GM12873 (cell line): ENCODE measurements around the gene CS.

Experiments
- TF ChIP-seq, protein P1 (sequence below): IDR thresholded peaks from 2 replicates; pipeline ENCODE4 v1.5.1; 2012; ENCODE audit warnings: low read depth, mild to moderate bottlenecking, moderate library complexity, low read length, control low read depth; ENCODE audit not compliant: insufficient read depth; ENCODE audit errors: missing control alignments

Gene CS

DNA sequence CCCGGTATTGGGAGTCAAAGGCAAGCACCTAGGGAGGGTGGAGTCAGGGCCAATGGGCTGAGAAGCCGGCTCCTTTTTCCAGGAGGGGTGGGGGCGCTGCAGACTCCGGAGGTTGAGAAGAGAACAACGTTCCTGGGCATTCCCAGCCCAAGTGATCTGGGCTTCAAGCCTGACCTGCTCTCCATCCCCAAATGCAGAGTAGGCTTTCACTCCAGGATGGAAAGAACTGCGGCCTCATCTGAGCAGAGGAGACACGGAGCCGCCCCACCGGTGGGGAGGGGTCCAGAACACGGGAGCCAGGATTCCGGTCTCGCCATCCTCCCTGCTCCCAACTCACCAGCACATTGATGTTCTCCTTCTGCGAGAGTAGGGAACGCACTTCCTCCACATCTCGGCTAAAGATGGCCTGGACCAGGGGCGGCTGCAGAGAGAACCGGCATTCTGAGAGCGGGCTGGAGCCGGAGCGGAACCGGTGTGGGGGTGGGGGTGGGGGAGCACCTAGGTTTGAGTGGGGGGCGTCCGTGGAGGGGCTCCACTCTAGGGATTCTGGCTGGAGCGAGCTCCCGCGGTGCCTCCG is 42.6 kb downstream of the CS start:
- TF ChIP-seq, protein P1, sequence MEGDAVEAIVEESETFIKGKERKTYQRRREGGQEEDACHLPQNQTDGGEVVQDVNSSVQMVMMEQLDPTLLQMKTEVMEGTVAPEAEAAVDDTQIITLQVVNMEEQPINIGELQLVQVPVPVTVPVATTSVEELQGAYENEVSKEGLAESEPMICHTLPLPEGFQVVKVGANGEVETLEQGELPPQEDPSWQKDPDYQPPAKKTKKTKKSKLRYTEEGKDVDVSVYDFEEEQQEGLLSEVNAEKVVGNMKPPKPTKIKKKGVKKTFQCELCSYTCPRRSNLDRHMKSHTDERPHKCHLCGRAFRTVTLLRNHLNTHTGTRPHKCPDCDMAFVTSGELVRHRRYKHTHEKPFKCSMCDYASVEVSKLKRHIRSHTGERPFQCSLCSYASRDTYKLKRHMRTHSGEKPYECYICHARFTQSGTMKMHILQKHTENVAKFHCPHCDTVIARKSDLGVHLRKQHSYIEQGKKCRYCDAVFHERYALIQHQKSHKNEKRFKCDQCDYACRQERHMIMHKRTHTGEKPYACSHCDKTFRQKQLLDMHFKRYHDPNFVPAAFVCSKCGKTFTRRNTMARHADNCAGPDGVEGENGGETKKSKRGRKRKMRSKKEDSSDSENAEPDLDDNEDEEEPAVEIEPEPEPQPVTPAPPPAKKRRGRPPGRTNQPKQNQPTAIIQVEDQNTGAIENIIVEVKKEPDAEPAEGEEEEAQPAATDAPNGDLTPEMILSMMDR, result peak; percentile 14

DNA sequence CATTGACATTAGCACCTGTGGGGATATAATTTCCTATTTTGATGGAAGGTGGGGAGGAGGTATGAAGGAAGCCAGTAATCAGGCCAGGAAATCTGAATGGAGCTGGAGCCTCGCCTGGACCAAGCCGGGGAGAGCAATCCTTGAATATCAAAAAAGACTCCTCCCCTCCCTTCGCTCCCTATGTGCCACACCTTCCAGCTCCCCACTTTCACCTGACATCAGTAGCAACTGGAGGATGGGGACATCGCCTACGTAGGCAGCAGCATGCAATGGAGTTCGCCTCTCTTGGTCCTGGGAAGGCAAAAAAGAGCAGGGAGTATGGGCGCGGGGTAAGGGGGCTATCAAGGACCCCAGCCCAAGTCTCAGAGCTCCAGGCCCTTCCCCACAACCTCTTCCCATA is 43.1 kb downstream of the CS start:
- TF ChIP-seq, protein P1, result no peak

DNA sequence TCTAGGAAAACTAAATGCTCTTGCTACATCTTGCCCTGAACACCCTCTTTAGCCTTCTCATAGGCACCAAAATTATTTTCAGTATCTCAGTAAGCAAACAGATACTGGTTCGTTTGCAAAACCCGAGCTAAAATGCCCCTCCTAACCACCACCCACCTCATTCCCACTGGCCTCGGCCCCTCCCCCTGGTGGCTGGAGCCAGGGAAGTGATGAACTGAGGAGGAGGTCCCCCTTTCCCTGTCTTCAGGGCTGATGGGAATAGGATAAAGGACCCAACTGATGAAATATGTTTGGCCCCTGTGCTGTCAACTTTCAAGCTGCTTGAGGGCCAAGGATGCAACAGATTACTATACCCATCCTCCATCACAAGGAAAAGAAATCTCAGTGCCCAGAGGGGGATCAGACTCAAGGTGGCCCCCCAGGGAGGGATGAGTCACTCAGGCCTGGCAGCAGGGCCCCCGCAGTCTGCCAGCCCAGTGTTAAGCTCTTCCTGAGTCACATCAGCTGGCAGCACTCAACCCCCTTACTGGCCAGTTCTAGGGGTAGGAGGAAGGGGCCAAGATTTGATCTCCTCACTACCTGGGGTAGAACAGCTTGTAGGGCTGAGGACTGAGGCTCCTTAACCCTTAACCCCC is 43.7 kb downstream of the CS start:
- TF ChIP-seq, protein P1, result peak; percentile 8

DNA sequence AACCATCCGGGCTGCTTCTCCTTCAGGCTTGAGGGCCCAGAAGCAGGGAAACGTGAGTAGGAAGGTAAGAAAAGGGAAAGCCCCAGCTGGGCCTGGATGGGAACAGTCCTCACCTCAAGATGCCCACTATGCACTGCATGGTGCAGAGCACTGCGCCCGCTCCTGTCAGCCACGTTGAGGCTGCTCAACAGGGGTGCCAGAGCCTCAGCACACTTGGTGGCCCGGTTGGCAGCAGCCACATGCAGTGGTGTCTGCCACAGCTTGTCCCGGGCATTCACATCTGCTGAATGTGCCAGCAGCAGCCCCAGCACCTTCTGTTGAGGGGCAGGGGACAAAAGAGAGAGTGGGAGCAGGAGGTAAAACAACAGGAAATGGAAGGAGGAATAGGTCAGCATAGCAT is 44.5 kb downstream of the CS start:
- TF ChIP-seq, protein P1, result no peak

DNA sequence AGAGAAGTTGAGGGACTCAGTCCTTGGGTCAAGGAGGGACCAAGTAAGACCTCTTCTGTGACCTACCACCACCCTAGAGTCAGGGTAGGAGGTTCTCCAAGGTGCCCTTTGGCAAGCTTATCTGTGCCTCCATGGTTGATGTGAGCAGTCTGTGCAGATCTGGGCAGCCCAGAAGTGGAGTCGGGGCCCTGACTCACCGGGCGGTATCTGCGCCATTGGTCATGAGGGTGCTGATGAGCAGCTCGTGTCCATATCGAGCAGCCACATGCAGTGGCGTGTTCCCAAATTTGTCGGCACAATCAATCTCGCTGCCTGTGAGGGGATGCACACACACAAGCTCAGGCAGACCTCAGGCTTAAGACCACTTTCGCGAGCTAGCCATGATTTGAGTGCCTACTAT is 47.0 kb downstream of the CS start:
- TF ChIP-seq, protein P1, result no peak

DNA sequence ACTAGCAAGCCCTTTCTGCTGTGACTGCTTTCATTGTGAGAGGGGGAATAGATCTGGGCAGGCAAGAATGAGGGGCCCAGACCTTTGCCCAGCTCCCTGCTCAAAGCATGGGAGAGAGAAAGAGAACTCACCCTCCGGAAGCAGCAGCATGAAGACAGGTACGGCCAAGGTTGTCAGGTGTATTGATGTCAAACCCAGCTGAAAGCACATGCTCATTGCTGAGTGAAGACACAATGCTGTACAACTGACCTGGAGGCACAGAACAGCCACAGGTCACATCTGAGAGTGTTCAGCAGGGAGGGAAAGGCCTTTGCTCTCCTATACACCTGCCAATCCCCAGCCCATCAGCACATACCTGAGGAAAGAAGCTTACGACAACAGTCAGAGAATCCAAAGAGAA is 47.5 kb downstream of the CS start:
- TF ChIP-seq, protein P1, result no peak

DNA sequence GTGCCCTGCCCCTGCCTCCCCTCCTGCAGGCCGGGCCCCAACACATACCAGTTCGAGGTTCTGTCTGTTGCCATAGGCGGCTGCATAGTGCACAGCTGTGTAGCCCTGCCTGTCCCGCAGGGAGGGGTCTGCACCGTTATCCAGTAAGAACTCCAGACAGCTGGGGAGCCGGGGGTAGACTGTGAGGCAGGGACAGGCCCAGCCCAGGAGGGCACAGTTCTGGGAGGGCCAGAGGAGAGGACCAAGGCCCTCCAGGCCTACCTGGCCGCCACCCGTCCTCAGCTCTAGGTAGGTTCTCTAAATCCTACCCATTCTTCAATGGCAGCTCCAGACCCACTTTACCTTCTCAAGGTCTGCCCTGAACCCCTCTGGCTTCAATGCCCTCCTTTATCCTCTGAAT is 51.4 kb downstream of the CS start:
- TF ChIP-seq, protein P1, result no peak
